Measurements from ENCODE around the gene CCDC73.

DNA sequence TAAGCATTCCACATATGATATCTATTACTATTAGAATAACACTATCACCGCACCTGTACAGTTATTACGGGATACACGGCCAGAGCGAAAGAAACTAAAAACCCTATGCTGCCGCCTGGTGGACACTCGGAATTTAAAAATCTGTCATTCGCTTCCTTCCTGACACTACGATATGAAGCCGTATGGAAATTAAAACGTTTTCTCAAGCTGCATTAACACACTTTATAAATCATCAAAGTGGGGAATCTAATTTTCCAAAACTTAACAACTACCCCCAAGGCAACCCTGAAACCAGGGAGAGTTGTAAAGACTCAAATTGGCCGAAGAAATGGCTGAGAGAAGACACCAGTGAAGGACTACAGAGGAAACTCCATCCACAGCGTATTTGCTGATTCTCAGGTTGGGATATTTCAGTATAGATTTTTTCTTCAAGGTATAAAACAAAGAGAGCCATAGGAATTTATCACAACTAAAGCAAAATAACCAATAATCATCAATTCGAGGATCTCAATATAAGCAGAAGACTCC is 1.4 kb downstream of the CCDC73 start:
- TF ChIP-seq, protein P1, sequence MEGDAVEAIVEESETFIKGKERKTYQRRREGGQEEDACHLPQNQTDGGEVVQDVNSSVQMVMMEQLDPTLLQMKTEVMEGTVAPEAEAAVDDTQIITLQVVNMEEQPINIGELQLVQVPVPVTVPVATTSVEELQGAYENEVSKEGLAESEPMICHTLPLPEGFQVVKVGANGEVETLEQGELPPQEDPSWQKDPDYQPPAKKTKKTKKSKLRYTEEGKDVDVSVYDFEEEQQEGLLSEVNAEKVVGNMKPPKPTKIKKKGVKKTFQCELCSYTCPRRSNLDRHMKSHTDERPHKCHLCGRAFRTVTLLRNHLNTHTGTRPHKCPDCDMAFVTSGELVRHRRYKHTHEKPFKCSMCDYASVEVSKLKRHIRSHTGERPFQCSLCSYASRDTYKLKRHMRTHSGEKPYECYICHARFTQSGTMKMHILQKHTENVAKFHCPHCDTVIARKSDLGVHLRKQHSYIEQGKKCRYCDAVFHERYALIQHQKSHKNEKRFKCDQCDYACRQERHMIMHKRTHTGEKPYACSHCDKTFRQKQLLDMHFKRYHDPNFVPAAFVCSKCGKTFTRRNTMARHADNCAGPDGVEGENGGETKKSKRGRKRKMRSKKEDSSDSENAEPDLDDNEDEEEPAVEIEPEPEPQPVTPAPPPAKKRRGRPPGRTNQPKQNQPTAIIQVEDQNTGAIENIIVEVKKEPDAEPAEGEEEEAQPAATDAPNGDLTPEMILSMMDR (IDR thresholded peaks at IDR 0.05), result peak; percentile 86
- no peak for TF ChIP-seq EZH2 (IDR thresholded peaks at IDR 0.05; ENCODE audit: borderline replicate concordance, insufficient read depth, low read depth, low read length, poor library complexity, severe bottlenecking)

All from B cell (primary cell).